GM12872 (cell line): Measurements from ENCODE around the gene SLIT3.

Experiments used
- TF ChIP-seq, protein P1 (sequence below): IDR thresholded peaks from 3 replicates; pipeline ENCODE4 v1.5.1; 2011; ENCODE audit warnings: low read depth, mild to moderate bottlenecking, low read length, moderate library complexity; ENCODE audit not compliant: insufficient read depth

The SLIT3 gene

DNA sequence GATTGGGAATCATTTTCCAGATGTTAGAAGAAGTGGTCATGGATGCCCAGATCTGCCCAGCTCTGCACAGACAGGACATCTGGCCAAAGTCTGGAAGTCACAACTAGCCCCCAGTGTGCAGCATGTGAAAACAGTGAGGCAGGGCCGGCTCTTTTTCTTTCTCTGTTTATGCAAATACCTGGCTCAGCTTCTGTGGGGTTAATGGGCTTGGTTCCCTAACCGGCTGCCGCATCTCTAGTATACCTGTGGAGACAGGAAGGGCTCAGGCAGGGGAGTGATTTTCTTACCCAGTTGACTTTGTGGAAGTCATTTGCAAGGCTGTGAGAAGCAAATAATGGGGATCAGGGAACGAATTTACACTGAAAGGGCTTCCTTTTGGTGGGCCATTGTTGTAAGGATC, 467.0 kb downstream of the SLIT3 start:
- TF ChIP-seq, protein P1, sequence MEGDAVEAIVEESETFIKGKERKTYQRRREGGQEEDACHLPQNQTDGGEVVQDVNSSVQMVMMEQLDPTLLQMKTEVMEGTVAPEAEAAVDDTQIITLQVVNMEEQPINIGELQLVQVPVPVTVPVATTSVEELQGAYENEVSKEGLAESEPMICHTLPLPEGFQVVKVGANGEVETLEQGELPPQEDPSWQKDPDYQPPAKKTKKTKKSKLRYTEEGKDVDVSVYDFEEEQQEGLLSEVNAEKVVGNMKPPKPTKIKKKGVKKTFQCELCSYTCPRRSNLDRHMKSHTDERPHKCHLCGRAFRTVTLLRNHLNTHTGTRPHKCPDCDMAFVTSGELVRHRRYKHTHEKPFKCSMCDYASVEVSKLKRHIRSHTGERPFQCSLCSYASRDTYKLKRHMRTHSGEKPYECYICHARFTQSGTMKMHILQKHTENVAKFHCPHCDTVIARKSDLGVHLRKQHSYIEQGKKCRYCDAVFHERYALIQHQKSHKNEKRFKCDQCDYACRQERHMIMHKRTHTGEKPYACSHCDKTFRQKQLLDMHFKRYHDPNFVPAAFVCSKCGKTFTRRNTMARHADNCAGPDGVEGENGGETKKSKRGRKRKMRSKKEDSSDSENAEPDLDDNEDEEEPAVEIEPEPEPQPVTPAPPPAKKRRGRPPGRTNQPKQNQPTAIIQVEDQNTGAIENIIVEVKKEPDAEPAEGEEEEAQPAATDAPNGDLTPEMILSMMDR, result no peak

DNA sequence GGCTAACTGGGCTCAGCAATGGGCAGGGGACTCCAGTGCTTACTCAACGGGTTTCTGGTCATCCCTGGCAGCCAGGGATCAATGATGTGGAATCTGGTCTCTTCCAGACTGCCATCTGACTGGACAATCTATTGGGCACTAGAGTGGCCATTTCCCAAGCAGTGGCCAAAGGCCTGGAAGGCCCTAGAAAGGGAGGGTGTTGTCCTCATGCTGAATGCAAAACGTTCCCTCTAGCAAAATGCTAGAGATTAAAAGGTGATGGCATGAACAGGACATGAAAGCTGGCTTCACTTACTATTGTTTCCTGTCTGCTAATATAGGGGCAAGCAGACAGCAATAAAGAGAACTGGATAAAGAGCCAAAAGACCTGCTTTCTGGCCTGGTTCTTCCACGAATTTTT, 467.6 kb downstream of the SLIT3 start:
- TF ChIP-seq, protein P1, result no peak

DNA sequence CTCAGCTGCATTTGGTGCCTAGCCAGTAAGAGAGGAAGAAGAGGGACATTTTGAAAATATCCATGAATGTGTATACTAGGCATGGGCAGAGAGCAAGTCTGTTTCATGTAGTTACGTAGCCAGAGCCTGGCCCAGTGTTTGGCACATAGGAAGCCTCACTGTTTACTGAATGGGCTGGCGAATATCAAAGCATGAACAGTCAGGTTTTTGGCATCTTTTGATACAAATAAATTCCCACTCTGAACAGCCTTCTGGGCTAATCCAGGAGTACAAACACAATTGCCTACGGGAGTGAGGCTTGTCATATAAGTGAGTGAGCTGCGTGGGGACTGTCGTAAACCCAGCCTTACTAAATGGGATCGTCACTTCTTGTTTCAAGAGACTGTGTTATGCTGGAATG, 468.6 kb downstream of the SLIT3 start:
- TF ChIP-seq, protein P1, result no peak

DNA sequence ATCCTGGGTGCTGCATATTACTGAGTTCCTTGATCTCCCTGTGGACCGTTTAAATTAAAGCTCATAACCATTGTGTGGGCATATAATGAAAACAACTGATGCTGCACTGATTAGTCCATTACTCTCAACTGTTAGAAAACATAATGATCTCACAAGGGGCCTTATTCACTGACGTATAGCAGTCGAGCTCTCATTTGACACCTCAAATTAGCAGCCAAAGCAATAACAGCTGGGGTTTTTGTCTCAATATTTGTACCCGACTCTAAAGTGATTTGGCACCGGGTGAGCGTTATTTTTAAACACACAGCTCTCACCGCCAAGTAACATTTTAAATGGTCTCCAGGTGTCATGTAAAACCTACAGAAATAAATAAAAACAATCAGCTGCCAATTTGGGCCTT, 469.6 kb downstream of the SLIT3 start:
- TF ChIP-seq, protein P1, result no peak

DNA sequence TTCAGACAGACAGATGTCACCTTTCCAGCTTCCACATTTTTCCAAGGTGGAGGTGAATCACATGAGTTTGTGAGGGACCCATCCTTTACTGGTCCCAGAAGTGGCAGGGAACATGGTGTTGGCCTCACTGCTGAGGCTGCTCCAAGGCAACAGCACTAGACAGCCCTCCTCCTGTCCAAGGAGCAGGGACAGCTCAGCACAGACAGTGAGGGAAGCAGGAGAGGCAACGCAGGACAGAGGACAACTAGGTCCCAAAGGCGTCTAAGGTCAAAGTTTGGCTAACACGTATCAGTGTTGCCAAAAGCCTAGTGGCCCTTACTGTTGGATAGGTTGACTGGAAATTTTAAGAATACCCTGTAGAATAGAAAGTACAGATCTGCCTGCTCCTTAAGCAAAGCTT, 470.1 kb downstream of the SLIT3 start:
- TF ChIP-seq, protein P1, result no peak

DNA sequence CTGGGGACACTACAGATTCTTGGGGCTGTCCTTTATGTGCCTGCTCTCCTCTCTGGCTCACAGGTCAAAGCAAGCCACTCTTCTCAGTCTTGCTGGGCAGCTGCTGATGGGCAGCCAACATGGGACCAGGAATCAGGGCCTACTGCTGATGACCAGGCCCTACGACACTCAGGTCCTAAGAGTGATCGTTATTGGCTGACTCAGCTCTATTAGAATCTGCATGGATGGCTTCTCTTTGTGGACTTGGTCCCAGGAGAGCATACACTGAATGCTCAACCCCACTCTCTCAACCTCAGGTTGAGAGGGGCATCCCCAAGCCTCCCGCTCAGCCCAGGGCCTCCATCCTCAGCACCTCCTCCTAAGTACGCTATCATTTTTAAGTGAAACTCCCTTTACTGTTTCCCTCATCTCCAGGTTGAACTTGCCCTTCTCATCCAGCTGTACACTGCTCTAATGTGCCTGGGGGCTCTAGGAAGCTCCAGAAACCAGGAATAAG, 471.0 kb downstream of the SLIT3 start:
- TF ChIP-seq, protein P1, result no peak

DNA sequence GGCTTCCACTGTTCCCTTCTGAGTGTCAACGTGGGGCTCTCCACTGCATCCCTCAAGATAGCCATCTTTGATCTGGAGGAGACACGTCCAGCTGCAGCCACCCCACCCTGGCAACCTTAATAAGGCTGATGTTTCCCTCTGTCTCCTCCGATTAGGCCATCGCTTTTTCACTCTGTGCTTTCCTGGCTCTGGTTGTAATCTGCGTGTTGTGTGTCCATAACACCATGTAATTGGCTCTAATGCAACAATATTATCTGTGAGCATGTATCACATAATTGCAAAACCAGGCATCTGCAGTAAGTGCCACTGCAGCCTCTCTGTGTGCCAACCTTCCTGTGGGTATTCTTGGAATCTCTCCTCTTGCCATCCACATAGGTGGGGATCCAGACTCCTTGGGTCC, 471.9 kb downstream of the SLIT3 start:
- TF ChIP-seq, protein P1, result no peak

DNA sequence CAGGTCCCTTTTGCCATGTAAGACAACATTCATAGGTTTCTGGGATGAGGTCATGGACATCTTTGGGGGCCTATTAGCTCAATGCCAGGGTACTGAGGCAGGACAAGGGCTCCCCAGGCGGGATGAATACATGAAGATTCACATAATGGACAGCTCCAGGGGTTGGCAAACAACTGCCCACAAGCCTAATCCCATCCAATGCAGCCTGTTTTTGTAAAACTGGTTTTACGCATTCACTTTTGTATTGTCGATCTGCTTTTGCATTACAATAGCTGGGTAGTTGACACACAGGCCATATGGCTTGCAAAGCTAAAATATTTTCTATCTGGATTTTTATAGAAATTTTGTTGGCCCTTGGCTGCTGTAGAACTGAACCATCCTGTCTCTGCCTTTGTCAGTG, 473.3 kb downstream of the SLIT3 start:
- TF ChIP-seq, protein P1, result no peak
